Colonic mucosa (tissue), 4 donors: ENCODE results near the gene CNTFR. TPM values are rescaled to one million over a fixed set of nuclear protein-coding genes. Genes with fewer than 3 reads are reported as not detected.
A peak's percentile ranks its signal among the peaks of the same experiment; 100 is the strongest.

Experiments
- DNase-seq: peaks from one replicate; pipeline ENCODE4 v3.0.0-alpha.2; 2020
- H3K27ac ChIP-seq: fragments of 200-600 bp; one replicate; pipeline ENCODE4 v1.8.0; 2021
- H3K27me3 ChIP-seq: fragments of 200-600 bp; one replicate; pipeline ENCODE4 v1.8.0; 2021
- H3K36me3 ChIP-seq: fragments of 200-600 bp; one replicate; pipeline ENCODE4 v1.8.0; 2021
- H3K4me1 ChIP-seq: fragments of 200-600 bp; one replicate; pipeline ENCODE4 v1.8.0; 2021; ENCODE audit warnings: mild to moderate bottlenecking
- H3K4me3 ChIP-seq: fragments of 200-600 bp; one replicate; pipeline ENCODE4 v1.8.0; 2021
- H3K9ac ChIP-seq, 2 donors: one replicate each; pipeline ENCODE4 v1.7.0; 2013; ENCODE audit warnings: control low read depth in 2 of 2, low read depth in 2 of 2, low read length in 2 of 2
- H3K9me3 ChIP-seq: fragments of 200-600 bp; one replicate; pipeline ENCODE4 v1.8.0; 2021
- intact Hi-C: fragments of 100-400 bp; cut with DNase I; formaldehyde crosslinking; loops from one replicate; pipeline ENCODE4 v1.14.1; 2022
- total RNA-seq, 2 donors: library from RNA; stranded (reverse); fragmentation: NEBNext Ultra II Directional in 1 of 2; extraction: Animal tissue kit (Norgen Biotek cat#: 25700) in 1 of 2; gene quantifications; one replicate each; pipeline ENCODE4 v1.2.1, GENCODE V29; 2021
- TF ChIP-seq, protein P1 (sequence below): fragments of 200-600 bp; IDR thresholded peaks from one replicate; pipeline ENCODE4 v1.8.0; 2022; ENCODE audit warnings: antibody characterized with exemption, mild to moderate bottlenecking
- donor health status: healthy.
- donor health status: DM: no; HTN: no; CAD: no.
- donor health status: DM: no; HTN: no; CAD: no.

Gene CNTFR
- total RNA-seq, 2 donors from 2014 or later, result 1.8 to 1.9 TPM

GRCh38 chr9:34611811-34612787, 22.6 kb upstream of the CNTFR start, which contains the start of gene RPP25L:
RPP25L (minus strand) TSS chr9:34612097; CDS start chr9:34611296, 801 bp downstream.
- Histone ChIP-seq H3K9me3 (no peaks in the 10 kb centered on the region), H3K4me1 (no peaks in the 10 kb centered on the region), H3K27me3 (no peaks in the 10 kb centered on the region), H3K27ac (peak within 1 kb of the TSS; percentile 73), H3K36me3 (peaks cover 7% of the 10 kb centered on the region), H3K9ac (peak within 1 kb of the TSS; percentile 84 to 89), H3K4me3 (peak within 1 kb of the TSS; percentile 60)
- intact Hi-C loops, result no loop called here
- DNase-seq, result peak; percentile 93
- TF ChIP-seq, protein P1, sequence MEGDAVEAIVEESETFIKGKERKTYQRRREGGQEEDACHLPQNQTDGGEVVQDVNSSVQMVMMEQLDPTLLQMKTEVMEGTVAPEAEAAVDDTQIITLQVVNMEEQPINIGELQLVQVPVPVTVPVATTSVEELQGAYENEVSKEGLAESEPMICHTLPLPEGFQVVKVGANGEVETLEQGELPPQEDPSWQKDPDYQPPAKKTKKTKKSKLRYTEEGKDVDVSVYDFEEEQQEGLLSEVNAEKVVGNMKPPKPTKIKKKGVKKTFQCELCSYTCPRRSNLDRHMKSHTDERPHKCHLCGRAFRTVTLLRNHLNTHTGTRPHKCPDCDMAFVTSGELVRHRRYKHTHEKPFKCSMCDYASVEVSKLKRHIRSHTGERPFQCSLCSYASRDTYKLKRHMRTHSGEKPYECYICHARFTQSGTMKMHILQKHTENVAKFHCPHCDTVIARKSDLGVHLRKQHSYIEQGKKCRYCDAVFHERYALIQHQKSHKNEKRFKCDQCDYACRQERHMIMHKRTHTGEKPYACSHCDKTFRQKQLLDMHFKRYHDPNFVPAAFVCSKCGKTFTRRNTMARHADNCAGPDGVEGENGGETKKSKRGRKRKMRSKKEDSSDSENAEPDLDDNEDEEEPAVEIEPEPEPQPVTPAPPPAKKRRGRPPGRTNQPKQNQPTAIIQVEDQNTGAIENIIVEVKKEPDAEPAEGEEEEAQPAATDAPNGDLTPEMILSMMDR, result no peak

DNA sequence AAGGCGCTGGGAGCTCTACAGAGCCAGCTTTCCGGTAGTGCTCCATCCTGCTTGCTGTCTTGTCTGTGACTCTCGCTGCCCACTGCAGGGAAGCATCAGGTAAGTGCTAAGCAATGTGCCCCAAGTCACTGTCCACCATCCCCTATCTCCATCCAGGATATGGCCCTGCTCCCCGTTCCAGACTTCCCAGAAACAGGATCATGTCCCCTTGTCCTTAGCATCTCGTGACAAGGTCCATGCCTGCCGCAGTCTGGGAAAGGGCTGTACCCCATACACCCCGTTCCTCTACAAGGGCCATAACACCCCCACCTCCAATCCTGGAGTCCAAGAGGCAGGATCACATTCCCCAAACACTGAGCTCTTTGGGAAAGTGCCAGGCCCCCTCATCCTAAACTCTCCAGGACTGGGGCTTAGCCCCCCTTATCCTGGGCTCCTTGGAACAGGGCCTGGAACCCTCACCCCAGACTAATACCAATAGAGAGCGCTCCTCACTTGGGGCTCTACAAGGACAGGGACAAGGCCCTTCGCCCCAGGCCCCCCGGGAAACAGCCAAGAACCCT, 21.8 kb upstream of the CNTFR start:
- peak overlapping the region; percentile 60 for H3K4me3 ChIP-seq
- TF ChIP-seq, protein P1, result no peak
- no peaks in the 10 kb centered on the region for H3K4me1 ChIP-seq
- no peaks in the 10 kb centered on the region for H3K27me3 ChIP-seq
- peak overlapping the region; percentile 73 for H3K27ac ChIP-seq
- H3K9ac ChIP-seq, result peak overlapping the region; percentile 84 to 89
- no peaks in the 10 kb centered on the region for H3K9me3 ChIP-seq
- no peaks in the 10 kb centered on the region for H3K36me3 ChIP-seq
- intact Hi-C loops, result no loop called here
- DNase-seq, result no peak

DNA sequence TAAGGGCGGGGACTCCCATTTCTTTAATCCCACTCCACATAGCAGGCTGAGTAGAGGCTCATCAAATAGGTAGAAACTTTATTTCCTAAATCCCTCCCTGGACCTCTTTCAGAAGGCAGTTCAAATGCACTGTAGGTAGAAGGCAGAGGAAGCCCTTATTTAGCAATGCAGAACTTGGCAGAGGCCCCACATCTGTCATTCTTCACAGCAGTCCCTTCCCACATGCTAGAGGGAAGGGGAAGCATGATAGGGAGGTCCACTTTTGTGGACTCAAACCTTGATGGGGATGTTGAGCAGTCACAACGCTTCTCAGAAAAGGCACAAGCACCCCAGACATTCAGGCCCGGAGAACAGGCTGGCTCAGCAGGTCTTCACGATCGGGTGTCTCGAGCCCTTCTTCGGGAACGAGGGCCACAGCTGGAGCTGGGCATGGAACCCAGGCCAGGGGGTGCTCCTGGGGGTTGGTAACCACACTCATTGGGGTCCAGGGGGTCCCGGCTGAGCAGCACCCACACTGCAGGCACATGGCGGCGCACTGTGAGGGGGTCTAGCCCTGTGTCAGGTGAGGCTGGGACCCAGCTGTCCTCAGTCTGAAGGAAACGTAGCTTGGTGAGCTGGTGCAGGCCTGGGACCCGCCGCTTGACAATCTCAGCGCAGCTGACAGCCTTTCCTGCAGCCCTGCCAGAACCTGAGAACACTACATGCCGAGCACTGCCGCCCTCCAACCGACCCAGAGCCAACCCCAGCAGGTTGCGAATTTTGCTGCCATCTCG, 21.1 kb upstream of the CNTFR start:
- intact Hi-C loops, result no loop called here

DNA sequence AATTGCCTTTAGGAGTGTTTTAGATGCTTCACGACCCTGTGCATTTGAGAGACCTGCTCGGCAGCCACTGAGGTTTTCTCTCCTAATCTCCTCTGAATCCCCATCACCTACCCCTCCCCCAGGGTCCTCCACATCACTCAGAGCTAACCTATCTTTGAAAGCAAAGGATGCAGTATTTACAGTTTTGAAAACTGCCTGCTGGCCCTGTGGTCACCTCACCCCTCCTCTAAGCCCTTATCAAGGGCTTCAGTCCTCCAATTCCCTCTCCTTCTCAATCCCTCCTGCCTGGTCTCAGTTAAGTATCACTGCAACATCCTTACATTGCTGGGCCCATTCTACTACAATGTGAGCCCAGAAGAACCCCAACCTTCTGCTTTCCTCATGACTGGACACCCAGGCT, 17.8 kb upstream of the CNTFR start:
- no peak overlapping the region for H3K27ac ChIP-seq
- no peak overlapping the region for H3K4me3 ChIP-seq
- no peaks in the 10 kb centered on the region for H3K27me3 ChIP-seq
- intact Hi-C loops, result no loop called here
- H3K9me3 ChIP-seq, result no peaks in the 10 kb centered on the region
- no peak overlapping the region for H3K9ac ChIP-seq
- TF ChIP-seq, protein P1, result no peak
- no peaks in the 10 kb centered on the region for H3K36me3 ChIP-seq
- no peaks in the 10 kb centered on the region for H3K4me1 ChIP-seq
- DNase-seq, result no peak

More for the DNA sequence above, 21.1 kb upstream of the CNTFR start:
- Histone ChIP-seq H3K27ac (no peak overlapping the region), H3K4me1 (no peaks in the 10 kb centered on the region), H3K9ac (peak overlapping the region; percentile 50 to 84), H3K4me3 (peak overlapping the region; percentile 60), H3K9me3 (no peaks in the 10 kb centered on the region), H3K27me3 (no peaks in the 10 kb centered on the region), H3K36me3 (no peaks in the 10 kb centered on the region)
- no peak for DNase-seq
- TF ChIP-seq, protein P1, result no peak

DNA sequence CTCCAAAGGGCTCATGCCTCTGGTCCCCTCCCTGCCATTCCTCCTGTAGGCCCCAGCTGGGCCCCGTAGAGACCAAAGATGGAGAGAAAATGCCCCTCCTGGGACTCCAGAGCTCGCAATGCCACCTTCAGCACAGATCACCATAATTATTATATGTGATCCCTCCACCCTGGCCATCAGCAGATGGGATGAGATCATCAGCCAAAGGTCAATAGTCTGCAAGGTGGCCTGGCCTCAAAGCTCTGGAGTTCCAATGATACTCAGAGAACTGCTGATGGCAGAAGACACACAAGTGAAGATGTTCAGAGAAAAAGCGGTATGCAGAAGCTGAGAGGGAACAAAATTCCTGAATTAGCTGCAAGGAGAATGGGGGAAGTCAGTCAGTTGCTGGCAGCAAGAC, 17.4 kb upstream of the CNTFR start:
- intact Hi-C loops, result no loop called here
- H3K27me3 ChIP-seq, result no peaks in the 10 kb centered on the region
- H3K27ac ChIP-seq, result no peak overlapping the region

More for the DNA sequence above, 17.4 kb upstream of the CNTFR start:
- Histone ChIP-seq H3K4me3 (no peak overlapping the region), H3K4me1 (no peaks in the 10 kb centered on the region), H3K9ac (no peak overlapping the region), H3K9me3 (no peaks in the 10 kb centered on the region), H3K36me3 (no peaks in the 10 kb centered on the region)
- TF ChIP-seq, protein P1, result no peak
- DNase-seq, result no peak
